Testis (tissue), 2 donors: ENCODE measurements around the gene CCDC149.

Experiments
- CTCF ChIP-seq, 3 experiments: fragments of 450-650 bp in 2 of 3; fragments of 200-600 bp in 1 of 3; sonication (generic) in 1 of 3; IDR thresholded peaks; one replicate each; pipeline ENCODE4 v1.5.1; 2016 to 2019; ENCODE audit warnings: antibody characterized with exemption in 3 of 3, mild to moderate bottlenecking in 2 of 3, moderate library complexity in 1 of 3
- POLR2A ChIP-seq: fragments of 450-650 bp; IDR thresholded peaks from one replicate; pipeline ENCODE4 v1.6.1; 2017; ENCODE audit warnings: antibody characterized with exemption, mild to moderate bottlenecking, moderate library complexity

- no peak for TF ChIP-seq CTCF (IDR thresholded peaks at IDR 0.05)
- TF ChIP-seq POLR2A = no peak
Measured at GRCh38 chr4:24867251-24867650, 45.6 kb downstream of the CCDC149 start.
